Nephron progenitor cell (in vitro differentiated cells): ENCODE measurements around the gene BAIAP2L1.

ENCODE experiments used
- DNase-seq: peaks from one replicate; pipeline ENCODE4 v3.0.0; 2021
- H3K27ac Mint-ChIP-seq: 2 replicates; pipeline ENCODE4 v1.8.0; 2021; ENCODE audit warnings: mild to moderate bottlenecking, moderate library complexity, mixed read lengths
- H3K27me3 Mint-ChIP-seq: 2 replicates; pipeline ENCODE4 v1.8.0; 2021; ENCODE audit warnings: mild to moderate bottlenecking, low read depth, mixed read lengths; ENCODE audit not compliant: poor library complexity
- H3K36me3 Mint-ChIP-seq: 2 replicates; pipeline ENCODE4 v1.8.0; 2021; ENCODE audit warnings: low read depth, mixed read lengths
- H3K4me1 Mint-ChIP-seq: 2 replicates; pipeline ENCODE4 v1.8.0; 2021; ENCODE audit warnings: mixed read lengths
- H3K4me3 Mint-ChIP-seq: 2 replicates; pipeline ENCODE4 v1.8.0; 2021; ENCODE audit warnings: mild to moderate bottlenecking, moderate library complexity, mixed read lengths
- H3K9me3 Mint-ChIP-seq: 2 replicates; pipeline ENCODE4 v1.8.0; 2021; ENCODE audit warnings: mild to moderate bottlenecking, moderate library complexity, mixed read lengths
- TF ChIP-seq, protein P1 (sequence below): fragments of 200-600 bp; sonication (generic); IDR thresholded peaks from 2 replicates; pipeline ENCODE4 v1.5.0; 2021; ENCODE audit warnings: antibody characterized with exemption

BAIAP2L1 gene

GRCh38 chr7:98330926-98331529, 69.9 kb downstream of the BAIAP2L1 start:
- TF ChIP-seq, protein P1, sequence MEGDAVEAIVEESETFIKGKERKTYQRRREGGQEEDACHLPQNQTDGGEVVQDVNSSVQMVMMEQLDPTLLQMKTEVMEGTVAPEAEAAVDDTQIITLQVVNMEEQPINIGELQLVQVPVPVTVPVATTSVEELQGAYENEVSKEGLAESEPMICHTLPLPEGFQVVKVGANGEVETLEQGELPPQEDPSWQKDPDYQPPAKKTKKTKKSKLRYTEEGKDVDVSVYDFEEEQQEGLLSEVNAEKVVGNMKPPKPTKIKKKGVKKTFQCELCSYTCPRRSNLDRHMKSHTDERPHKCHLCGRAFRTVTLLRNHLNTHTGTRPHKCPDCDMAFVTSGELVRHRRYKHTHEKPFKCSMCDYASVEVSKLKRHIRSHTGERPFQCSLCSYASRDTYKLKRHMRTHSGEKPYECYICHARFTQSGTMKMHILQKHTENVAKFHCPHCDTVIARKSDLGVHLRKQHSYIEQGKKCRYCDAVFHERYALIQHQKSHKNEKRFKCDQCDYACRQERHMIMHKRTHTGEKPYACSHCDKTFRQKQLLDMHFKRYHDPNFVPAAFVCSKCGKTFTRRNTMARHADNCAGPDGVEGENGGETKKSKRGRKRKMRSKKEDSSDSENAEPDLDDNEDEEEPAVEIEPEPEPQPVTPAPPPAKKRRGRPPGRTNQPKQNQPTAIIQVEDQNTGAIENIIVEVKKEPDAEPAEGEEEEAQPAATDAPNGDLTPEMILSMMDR: no peak
- Mint-ChIP-seq H3K27ac (no peak overlapping the region), H3K9me3 (peaks cover 31% of the 10 kb centered on the region), H3K27me3 (peaks cover 3% of the 10 kb centered on the region), H3K4me3 (no peak overlapping the region), H3K4me1 (peaks cover 20% of the 10 kb centered on the region), H3K36me3 (peaks cover 36% of the 10 kb centered on the region)
- DNase-seq: no peak

- Mint-ChIP-seq H3K9me3 (peaks cover 31% of the 10 kb centered on the region), H3K27ac (peak overlapping the region; percentile 87), H3K4me1 (peaks cover 16% of the 10 kb centered on the region), H3K36me3 (peaks cover 36% of the 10 kb centered on the region), H3K4me3 (no peak overlapping the region), H3K27me3 (peaks cover 9% of the 10 kb centered on the region)
- DNase-seq: no peak
- TF ChIP-seq, protein P1: no peak
These were observed 71.0 kb downstream of the BAIAP2L1 start for GRCh38 chr7:98329791-98330373.

DNA sequence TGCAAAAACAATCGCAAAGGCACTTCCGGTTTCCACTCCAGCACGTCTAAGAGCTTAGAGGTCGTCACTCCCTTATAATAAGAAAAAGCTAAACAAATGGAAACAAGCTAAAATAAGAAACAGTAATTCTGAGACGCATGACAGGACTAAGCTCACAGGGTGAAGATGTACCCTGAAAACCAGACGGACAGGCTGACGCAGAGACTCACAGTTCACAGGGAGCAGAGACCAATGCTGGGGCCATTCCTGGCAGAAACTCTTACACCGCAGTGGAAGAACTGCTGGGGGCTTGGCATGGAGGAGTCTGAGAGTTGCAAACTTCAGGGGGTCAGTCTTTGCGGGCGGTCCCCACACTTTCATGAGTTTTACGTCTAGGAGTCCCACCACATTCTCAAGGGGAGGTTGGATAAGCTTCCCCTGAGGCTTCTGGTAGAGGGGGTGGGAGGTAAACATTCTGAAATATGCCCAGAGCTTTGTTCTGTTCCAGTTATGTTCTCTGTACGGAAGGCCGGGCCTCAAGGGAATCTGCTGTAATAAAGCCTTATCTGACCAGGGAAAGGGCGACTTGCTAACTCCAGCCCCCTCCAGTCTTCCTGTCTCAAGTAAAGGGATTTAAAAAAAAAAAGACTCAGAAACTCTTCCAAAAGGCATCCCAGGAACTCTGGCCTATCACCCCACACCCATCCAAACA, 71.6 kb downstream of the BAIAP2L1 start:
- Mint-ChIP-seq H3K27ac (peak overlapping the region; percentile 87), H3K4me1 (peaks cover 16% of the 10 kb centered on the region), H3K36me3 (peaks cover 36% of the 10 kb centered on the region), H3K27me3 (peaks cover 13% of the 10 kb centered on the region), H3K4me3 (no peak overlapping the region), H3K9me3 (peaks cover 31% of the 10 kb centered on the region)
- no peak for DNase-seq
- TF ChIP-seq, protein P1: no peak

GRCh38 chr7:98324782-98325181, 76.1 kb downstream of the BAIAP2L1 start:
- H3K4me3 Mint-ChIP-seq: no peak overlapping the region
- H3K9me3 Mint-ChIP-seq: peaks cover 2% of the 10 kb centered on the region
- TF ChIP-seq, protein P1: no peak
- no peak for DNase-seq
- H3K27ac Mint-ChIP-seq: no peak overlapping the region
- peaks cover 6% of the 10 kb centered on the region for H3K36me3 Mint-ChIP-seq
- peaks cover 28% of the 10 kb centered on the region for H3K4me1 Mint-ChIP-seq
- H3K27me3 Mint-ChIP-seq: peaks cover 21% of the 10 kb centered on the region

GRCh38 chr7:98323597-98324322, 77.1 kb downstream of the BAIAP2L1 start:
- peaks cover 6% of the 10 kb centered on the region for H3K36me3 Mint-ChIP-seq
- TF ChIP-seq, protein P1: no peak
- peaks cover 21% of the 10 kb centered on the region for H3K27me3 Mint-ChIP-seq
- no peaks in the 10 kb centered on the region for H3K9me3 Mint-ChIP-seq
- H3K4me3 Mint-ChIP-seq: peak overlapping the region; percentile 40
- no peak overlapping the region for H3K27ac Mint-ChIP-seq
- peaks cover 17% of the 10 kb centered on the region for H3K4me1 Mint-ChIP-seq
- DNase-seq: peak; percentile 33
